Testis (tissue), 3 donors: ENCODE results near the gene ANO4. TPM values are rescaled to one million over a fixed set of nuclear protein-coding genes. Genes with fewer than 3 reads are reported as not detected.

Source experiments
- DNase-seq: peaks from one replicate; pipeline ENCODE4 v3.0.0-alpha.2; 2019
- H3K27ac ChIP-seq, 2 donors: fragments of 200-600 bp; sonication (generic); one replicate each; pipeline ENCODE4 v1.5.1; 2019
- H3K27me3 ChIP-seq: fragments of 200-600 bp; sonication (generic); one replicate; pipeline ENCODE4 v1.5.1; 2019
- H3K36me3 ChIP-seq: fragments of 200-600 bp; sonication (generic); one replicate; pipeline ENCODE4 v1.5.1; 2017; ENCODE audit warnings: low read depth; ENCODE audit errors: missing control alignments
- H3K4me1 ChIP-seq: fragments of 200-600 bp; sonication (generic); one replicate; pipeline ENCODE4 v1.5.1; 2019
- H3K4me3 ChIP-seq, 2 donors: fragments of 200-600 bp; sonication (generic); one replicate each; pipeline ENCODE4 v1.5.1; 2017 to 2019
- H3K9me3 ChIP-seq: fragments of 200-600 bp; sonication (generic); one replicate; pipeline ENCODE4 v1.5.1; 2017
- CTCF ChIP-seq, 3 experiments: fragments of 450-650 bp in 2 of 3; fragments of 200-600 bp in 1 of 3; sonication (generic) in 1 of 3; IDR thresholded peaks; one replicate each; pipeline ENCODE4 v1.5.1; 2016 to 2019; ENCODE audit warnings: antibody characterized with exemption in 3 of 3, mild to moderate bottlenecking in 2 of 3, moderate library complexity in 1 of 3
- POLR2A ChIP-seq: fragments of 450-650 bp; IDR thresholded peaks from one replicate; pipeline ENCODE4 v1.6.1; 2017; ENCODE audit warnings: antibody characterized with exemption, mild to moderate bottlenecking, moderate library complexity
- WGBS, 2 donors: methylation state at CpG; one replicate each; pipeline ENCODE4 v1.1.5; 2018; 5-methylcytosine and 5-hydroxymethylcytosine counted together
- intact Hi-C: fragments of 100-400 bp; cut with DNase I; formaldehyde crosslinking; loops from one replicate; pipeline ENCODE4 v1.15.1; 2023; ENCODE audit warnings: low total_unique reads
- polyA plus RNA-seq: library from polyadenylated mRNA; stranded (reverse); fragments of 350-450 nt; fragmentation: Illumina TruSeq; extraction: RNeasy Lipid Tissue Mini Kit (QIAGEN cat#74804); gene quantifications from one replicate; pipeline ENCODE4 v1.2.3, GENCODE V29; 2014; ENCODE audit warnings: low read depth, low replicate concordance; ENCODE audit not compliant: insufficient read depth
- total RNA-seq, 2 donors: library from RNA; depleted of rRNA; stranded (reverse); fragments of >200 nt; gene quantifications; one replicate each; pipeline ENCODE4 v1.2.3, GENCODE V29; 2016

Gene ANO4
- total and polyA plus RNA-seq, 3 donors from 2014 or later: 2.4 to 13.0 (median 9.5) TPM

DNA sequence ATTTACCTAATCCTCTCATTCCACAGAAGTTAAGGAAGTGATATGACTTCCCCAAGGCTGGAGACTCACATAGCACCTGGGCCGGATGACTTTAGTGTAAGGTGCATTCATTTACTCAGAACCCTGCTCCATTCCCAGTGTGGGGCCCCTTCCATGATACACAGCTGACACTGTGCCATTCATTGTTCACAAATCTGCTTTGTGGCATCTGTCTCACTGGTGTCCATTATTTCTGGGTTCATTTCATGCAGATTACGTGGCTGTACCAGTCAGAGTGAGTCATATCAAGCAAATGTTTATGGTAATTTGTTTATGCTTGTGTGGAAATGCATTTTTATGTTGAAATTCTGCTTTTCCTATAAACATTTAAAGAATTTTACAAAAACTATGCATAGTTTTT lies 5.2 kb downstream of the ANO4 start:
- 80 to 94% methylated on average over 2 of the region's 2 CpGs for WGBS, 2 donors
- Histone ChIP-seq H3K4me3 (no peak overlapping the region), H3K27me3 (no peaks in the 10 kb centered on the region), H3K9me3 (no peaks in the 10 kb centered on the region), H3K4me1 (no peaks in the 10 kb centered on the region), H3K27ac (no peak overlapping the region), H3K36me3 (no peaks in the 10 kb centered on the region)
- no peak for DNase-seq
- intact Hi-C loops: no loop called here
- TF ChIP-seq CTCF (IDR thresholded peaks at IDR 0.05): no peak
- TF ChIP-seq POLR2A: no peak

- Histone ChIP-seq H3K9me3 (no peaks in the 10 kb centered on the region), H3K36me3 (no peaks in the 10 kb centered on the region), H3K27me3 (no peaks in the 10 kb centered on the region), H3K4me3 (no peak overlapping the region), H3K27ac (no peak overlapping the region), H3K4me1 (no peaks in the 10 kb centered on the region)
- DNase-seq: no peak
- intact Hi-C loops: no loop called here
- 89 to 100% methylated on average over 1 of the region's 1 CpG for WGBS, 2 donors
- no peak for TF ChIP-seq CTCF (IDR thresholded peaks at IDR 0.05)
- no peak for TF ChIP-seq POLR2A
Observed at GRCh38 chr12:100800723-100801122, 6.1 kb downstream of the ANO4 start.

DNA sequence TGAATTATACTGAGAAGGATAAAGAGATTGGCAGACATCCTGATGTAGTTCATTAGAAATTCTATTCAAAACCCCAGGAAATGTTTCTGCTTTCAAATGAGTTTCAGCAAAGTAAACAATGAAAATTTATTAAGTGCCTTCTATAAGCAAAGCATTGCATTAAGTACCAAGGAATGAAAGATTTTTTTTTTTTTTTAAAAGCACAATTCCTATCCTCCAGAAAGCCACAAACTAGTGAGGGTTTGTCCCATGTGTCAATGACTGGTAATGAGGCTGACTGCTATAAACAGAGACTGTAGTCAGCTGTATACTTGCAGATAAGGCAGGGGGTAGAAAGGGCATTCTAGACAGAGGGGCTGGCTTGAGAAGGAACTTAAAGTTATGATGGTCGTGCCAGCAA lies 6.7 kb downstream of the ANO4 start:
- no peak overlapping the region for H3K4me3 ChIP-seq

GRCh38 chr12:100808777-100809176 lies 14.2 kb downstream of the ANO4 start:
- H3K27me3 ChIP-seq: no peaks in the 10 kb centered on the region
- H3K4me1 ChIP-seq: no peaks in the 10 kb centered on the region
- H3K4me3 ChIP-seq: no peak overlapping the region
- intact Hi-C loops: no loop called here
- TF ChIP-seq POLR2A: no peak
- TF ChIP-seq CTCF (IDR thresholded peaks at IDR 0.05): no peak
- 85 to 91% methylated on average over 2 of the region's 2 CpGs for WGBS, 2 donors
- H3K36me3 ChIP-seq: no peaks in the 10 kb centered on the region
- H3K9me3 ChIP-seq: no peaks in the 10 kb centered on the region
- DNase-seq: no peak
- no peak overlapping the region for H3K27ac ChIP-seq

More for the DNA sequence above, 6.7 kb downstream of the ANO4 start:
- Histone ChIP-seq H3K27me3 (no peaks in the 10 kb centered on the region), H3K9me3 (no peaks in the 10 kb centered on the region), H3K4me1 (no peaks in the 10 kb centered on the region), H3K36me3 (no peaks in the 10 kb centered on the region), H3K27ac (no peak overlapping the region)
- TF ChIP-seq CTCF (IDR thresholded peaks at IDR 0.05) (no peak), POLR2A (no peak)
- intact Hi-C loops: no loop called here
- 18 to 33% methylated on average over 1 of the region's 1 CpG for WGBS, 2 donors
- DNase-seq: no peak

DNA sequence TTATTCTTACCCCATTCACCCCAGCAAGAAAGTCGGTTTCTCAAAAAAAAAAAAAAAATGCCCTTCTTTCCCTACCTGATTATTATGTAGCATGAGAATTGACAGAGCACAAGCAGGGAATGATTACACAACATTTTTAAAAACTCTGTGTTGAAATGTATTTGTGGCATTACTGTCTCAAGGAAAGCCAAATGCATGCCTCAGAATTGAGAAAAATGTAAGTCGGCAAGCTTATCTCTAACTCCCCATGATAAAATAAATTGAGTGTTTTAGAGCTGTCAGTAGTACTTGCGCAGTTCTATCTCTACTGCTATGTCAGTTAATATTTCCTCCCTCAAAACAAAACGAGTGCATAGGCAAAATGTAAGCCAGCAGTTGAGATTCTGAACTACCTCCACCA lies 25.7 kb downstream of the ANO4 start:
- Histone ChIP-seq H3K9me3 (no peaks in the 10 kb centered on the region), H3K27ac (no peak overlapping the region), H3K36me3 (no peaks in the 10 kb centered on the region), H3K4me1 (no peaks in the 10 kb centered on the region), H3K4me3 (no peak overlapping the region), H3K27me3 (no peaks in the 10 kb centered on the region)
- intact Hi-C loops: no loop called here
- no peak for TF ChIP-seq POLR2A
- TF ChIP-seq CTCF (IDR thresholded peaks at IDR 0.05): no peak
- DNase-seq: no peak
- 47 to 53% methylated on average over 4 of the region's 4 CpGs for WGBS, 2 donors
